HCT116 (cell line): ENCODE data around the gene NPNT. TPM values are rescaled to one million over a fixed set of nuclear protein-coding genes. Genes with fewer than 3 reads are reported as not detected.

Experiments
- ATAC-seq: fragments of 200-7000 bp; cut with Tn5 transposase; 2 replicates; pipeline ENCODE4 v1.9.1; 2020; ENCODE audit warnings: mild to moderate bottlenecking, moderate library complexity
- BruUV-seq: library from RNA; stranded (reverse); fragments of 400-500 nt; replicated peaks from 2 replicates; lab custom pipeline; 2021; lab: Mats Ljungman, UMichigan
- CTCF ChIA-PET: fragments of 300-600 bp; sonication (Branson Sonifier 250); formaldehyde crosslinking; loops from one replicate; lab custom pipeline; 2021; ENCODE audit warnings: antibody characterized with exemption; lab: Charles Lee
- POLR2A ChIA-PET: fragments of 300-600, 350-600 bp; sonication (Branson Sonifier 250); formaldehyde crosslinking; loops from one replicate; lab custom pipeline; 2021; ENCODE audit warnings: antibody characterized with exemption; lab: Charles Lee
- RAD21 ChIA-PET, 2 experiments: fragments of 300-600 bp; sonication (Branson Sonifier 250); formaldehyde crosslinking; loops; one replicate each; lab custom pipeline; 2023; ENCODE audit warnings: low total read pairs in 2 of 2; ENCODE audit not compliant: uncharacterized antibody in 2 of 2, unreplicated experiment in 2 of 2, low non-redundant PET in 1 of 2; lab: Charles Lee
- DNase-seq: peaks from one replicate; pipeline ENCODE4 v3.0.0-alpha.2; 2010; ENCODE audit warnings: low read depth, low spot score
- H2AFZ ChIP-seq: fragments of 200-600 bp; shearing (Covaris generic), sonication (generic); 2 replicates; pipeline ENCODE4 v1.6.1; 2017; ENCODE audit warnings: low read depth, mixed run types, mixed read lengths, antibody characterized with exemption, low read length; ENCODE audit not compliant: poor library complexity, severe bottlenecking
- H3K27ac ChIP-seq: 2 replicates; pipeline ENCODE4 v1.5.1; 2012; ENCODE audit warnings: low read depth, low read length
- H3K27me3 ChIP-seq: fragments of 200-600 bp; sonication (generic); 2 replicates; pipeline ENCODE4 v1.6.1; 2016; ENCODE audit warnings: mixed run types, low read length, mixed read lengths; ENCODE audit not compliant: insufficient read depth
- H3K36me3 ChIP-seq, 2 experiments: fragments of 200-500 bp in 1 of 2; fragments of 200-600 bp in 1 of 2; sonication (Bioruptor generic) in 1 of 2; sonication (generic) in 1 of 2; 2 replicates each; pipeline versions ENCODE4 v1.5.1 to v1.6.1; 2014 to 2016; ENCODE audit warnings: low read length in 2 of 2, inconsistent platforms in 1 of 2, mixed read lengths in 1 of 2, mixed run types in 1 of 2; ENCODE audit not compliant: insufficient read depth in 2 of 2, control insufficient read depth in 1 of 2
- H3K4me1 ChIP-seq, 2 experiments: fragments of 200-600 bp in 1 of 2; sonication (generic) in 1 of 2; 2 replicates each; pipeline versions ENCODE4 v1.5.1 to v1.6.1; 2012 to 2017; ENCODE audit warnings: low read length in 2 of 2, inconsistent platforms in 1 of 2, mild to moderate bottlenecking in 1 of 2, mixed read lengths in 1 of 2, mixed run types in 1 of 2, moderate library complexity in 1 of 2; ENCODE audit not compliant: insufficient read depth in 2 of 2, control insufficient read depth in 1 of 2
- H3K4me2 ChIP-seq: fragments of 200-600 bp; sonication (generic); 2 replicates; pipeline ENCODE4 v1.6.1; 2017; ENCODE audit warnings: mixed run types, low read length, mixed read lengths
- H3K4me3 ChIP-seq, 2 experiments: fragments of 200-600 bp in 1 of 2; sonication (generic) in 1 of 2; replicated peaks in 1 of 2; 2 replicates each; pipeline ENCODE4 v1.5.1; 2011 to 2016; ENCODE audit warnings: low read length in 2 of 2, control low read depth in 1 of 2, low read depth in 1 of 2, mild to moderate bottlenecking in 1 of 2, mixed read lengths in 1 of 2, mixed run types in 1 of 2
- H3K79me2 ChIP-seq: fragments of 200-600 bp; sonication (generic); 2 replicates; pipeline ENCODE4 v1.6.1; 2017; ENCODE audit warnings: mild to moderate bottlenecking, mixed run types, low read length, moderate library complexity, mixed read lengths; ENCODE audit not compliant: insufficient read depth
- H3K9ac ChIP-seq: fragments of 200-600 bp; sonication (generic); 2 replicates; pipeline ENCODE4 v1.6.1; 2016; ENCODE audit warnings: low read length, mixed read lengths
- H3K9me2 ChIP-seq: fragments of 200-600 bp; sonication (generic), shearing (Covaris generic); 2 replicates; pipeline ENCODE4 v1.6.1; 2017; ENCODE audit warnings: mixed run types, mild to moderate bottlenecking, moderate library complexity; ENCODE audit not compliant: insufficient read depth
- H3K9me3 ChIP-seq, 2 experiments: fragments of 200-500 bp in 1 of 2; fragments of 200-600 bp in 1 of 2; sonication (Bioruptor generic) in 1 of 2; sonication (generic) in 1 of 2; 2 replicates each; pipeline ENCODE4 v1.6.1; 2014 to 2017; ENCODE audit warnings: low read length in 2 of 2, mixed read lengths in 2 of 2, inconsistent platforms in 1 of 2, low read depth in 1 of 2, mild to moderate bottlenecking in 1 of 2, mixed run types in 1 of 2, moderate library complexity in 1 of 2; ENCODE audit not compliant: control insufficient read depth in 1 of 2, insufficient read depth in 1 of 2
- H4K20me1 ChIP-seq: fragments of 200-600 bp; sonication (generic), shearing (Covaris generic); 2 replicates; pipeline ENCODE4 v1.6.1; 2017; ENCODE audit warnings: mixed run types, mild to moderate bottlenecking, moderate library complexity; ENCODE audit not compliant: insufficient read depth
- ATF3 ChIP-seq: IDR thresholded peaks from 2 replicates; pipeline ENCODE4 v1.6.1; 2012
- CBX3 ChIP-seq: IDR thresholded peaks from 2 replicates; pipeline ENCODE4 v1.6.1; 2012; ENCODE audit warnings: low read depth
- CEBPB ChIP-seq: IDR thresholded peaks from 2 replicates; pipeline ENCODE4 v1.6.1; 2012; ENCODE audit warnings: low read depth
- EGR1 ChIP-seq: IDR thresholded peaks from 2 replicates; pipeline ENCODE4 v1.6.1; 2012; ENCODE audit warnings: low read depth
- EZH2 ChIP-seq: fragments of 200-600 bp; sonication (generic); IDR thresholded peaks from 2 replicates; pipeline ENCODE4 v1.6.1; 2017; ENCODE audit warnings: antibody characterized with exemption, mixed run types
- EZH2phosphoT487 ChIP-seq: fragments of 200-600 bp; IDR thresholded peaks from 2 replicates; pipeline ENCODE4 v1.6.1; 2018; ENCODE audit warnings: antibody characterized with exemption, borderline replicate concordance
- FOSL1 ChIP-seq: IDR thresholded peaks from 2 replicates; pipeline ENCODE4 v1.6.1; 2012; ENCODE audit warnings: low read depth
- JUND ChIP-seq: IDR thresholded peaks from 2 replicates; pipeline ENCODE4 v1.6.1; 2012
- MAX ChIP-seq: IDR thresholded peaks from 2 replicates; pipeline ENCODE4 v1.6.1; 2012
- POLR2A ChIP-seq: IDR thresholded peaks from 2 replicates; pipeline ENCODE4 v1.7.0; 2011; ENCODE audit warnings: borderline replicate concordance; ENCODE audit not compliant: insufficient read depth, insufficient read length; ENCODE audit errors: extremely low read depth
- POLR2AphosphoS5 ChIP-seq: IDR thresholded peaks from 2 replicates; pipeline ENCODE4 v1.6.1; 2011; ENCODE audit warnings: mild to moderate bottlenecking, low read depth, low read length, moderate library complexity
- RAD21 ChIP-seq: IDR thresholded peaks from 2 replicates; pipeline ENCODE4 v1.6.1; 2012; ENCODE audit warnings: low read depth, mild to moderate bottlenecking
- SIN3A ChIP-seq: IDR thresholded peaks from 2 replicates; pipeline ENCODE4 v1.6.1; 2012; ENCODE audit warnings: low read depth
- SP1 ChIP-seq: IDR thresholded peaks from 2 replicates; pipeline ENCODE4 v1.6.1; 2012; ENCODE audit warnings: low read depth
- SRF ChIP-seq: IDR thresholded peaks from 2 replicates; pipeline ENCODE4 v1.6.1; 2012; ENCODE audit warnings: low read depth
- YY1 ChIP-seq: IDR thresholded peaks from 2 replicates; pipeline ENCODE4 v1.6.1; 2011; ENCODE audit warnings: low read length, low read depth, moderate library complexity, mild to moderate bottlenecking; ENCODE audit not compliant: insufficient replicate concordance; ENCODE audit errors: extremely low read depth
- ZBTB33 ChIP-seq: IDR thresholded peaks from 2 replicates; pipeline ENCODE4 v1.6.1; 2011; ENCODE audit warnings: mild to moderate bottlenecking, low read length, moderate library complexity; ENCODE audit not compliant: insufficient replicate concordance; ENCODE audit errors: extremely low read depth
- ZFX ChIP-seq: fragments of 450-650 bp; IDR thresholded peaks from 2 replicates; pipeline ENCODE4 v1.6.1; 2017
- intact Hi-C: fragments of 100-400 bp; cut with micrococcal nuclease; formaldehyde crosslinking; loops from 2 replicates; pipeline ENCODE4 v1.10.0; 2022
- total RNA-seq: library from RNA; stranded (reverse); gene quantifications from one replicate; pipeline ENCODE4 v1.2.1, GENCODE V29; 2021; ENCODE audit not compliant: unreplicated experiment

The NPNT gene
- total RNA-seq, 1 experiment from 2014 or later, result 15.8 TPM

- Histone ChIP-seq H3K27ac (no peak overlapping the region), H2AFZ (no peak overlapping the region), H3K4me2 (no peak overlapping the region), H3K36me3 (no peaks in the 10 kb centered on the region), H3K4me1 (peaks cover 2 to 22% of the 10 kb centered on the region in 2 experiments; a peak in 2 of 4 replicates), H3K4me3 (no peak overlapping the region), H3K9me2 (no peaks in the 10 kb centered on the region)
- intact Hi-C loops, result no loop called here
- CTCF ChIA-PET, result no interaction called here
- POLR2A ChIA-PET, result no interaction called here
- TF ChIP-seq MAX (no peak), YY1 (no peak), EZH2 (no peak), RAD21 (no peak), CEBPB (no peak), SIN3A (no peak), POLR2AphosphoS5 (no peak), ATF3 (no peak)
- TF ChIP-seq, all 23 proteins: peak for 0
- no peak for DNase-seq
- no TSS peak for BruUV-seq
- H4K20me1 ChIP-seq, result no peaks in the 10 kb centered on the region
- H3K27me3 ChIP-seq, result no peaks in the 10 kb centered on the region
- no peak for ATAC-seq
- no peak overlapping the region for H3K9ac ChIP-seq
- H3K9me3 ChIP-seq, result no peaks in the 10 kb centered on the region
- no peaks in the 10 kb centered on the region for H3K79me2 ChIP-seq
- RAD21 ChIA-PET, result no interaction called here
Measured at GRCh38 chr4:105989485-105990242, 94.4 kb downstream of the NPNT start.

- peak; percentile 54 for DNase-seq
- no TSS peak for BruUV-seq
- no peaks in the 10 kb centered on the region for H3K27me3 ChIP-seq
- intact Hi-C loops, result no loop called here
- no peak overlapping the region for H3K4me3 ChIP-seq
- peak overlapping the region; percentile 33 for H3K4me2 ChIP-seq
- no peaks in the 10 kb centered on the region for H4K20me1 ChIP-seq
- no peak overlapping the region for H3K9ac ChIP-seq
- ChIA-PET RAD21 (no interaction called here), CTCF (no interaction called here), POLR2A (no interaction called here)
- no peak overlapping the region for H3K27ac ChIP-seq
- H3K9me2 ChIP-seq, result no peaks in the 10 kb centered on the region
- no peaks in the 10 kb centered on the region for H3K79me2 ChIP-seq
- H3K36me3 ChIP-seq, result no peaks in the 10 kb centered on the region
- H3K4me1 ChIP-seq, result peaks cover 2 to 22% of the 10 kb centered on the region in 2 experiments; a peak in 2 of 4 replicates
- ATAC-seq, result peak; percentile 83
- TF ChIP-seq POLR2AphosphoS5, result peak; percentile 43
- peak; percentile 73 for TF ChIP-seq FOSL1
- 0 out of 2 replicates have a peak, but pooled peaks have one; percentile 20 for TF ChIP-seq ZFX
- TF ChIP-seq CBX3, result peak; percentile 89
- peak; percentile 85 for TF ChIP-seq JUND
- TF ChIP-seq SIN3A, result no peak
- no peak for TF ChIP-seq POLR2A
- TF ChIP-seq SRF, result peak; percentile 39; the same call in 1 of the 2 replicates
- TF ChIP-seq ZBTB33, result no peak
- TF ChIP-seq MAX, result peak; percentile 56; the same call in 1 of the 2 replicates
- peak; percentile 18; the same call in 1 of the 2 replicates for TF ChIP-seq RAD21
- TF ChIP-seq EGR1, result no peak
- TF ChIP-seq SP1, result peak; percentile 78
- TF ChIP-seq CEBPB, result peak; percentile 50; the same call in 1 of the 2 replicates
- TF ChIP-seq EZH2phosphoT487, result no peak
- TF ChIP-seq, all 23 proteins: peak for 10
- Histone ChIP-seq H2AFZ (no peak overlapping the region), H3K9me3 (no peaks in the 10 kb centered on the region)
Measured at GRCh38 chr4:105990933-105991332, 95.7 kb downstream of the NPNT start.
